GM23338 (cell line): ENCODE results near the gene SPRY1. TPM values are rescaled to one million over a fixed set of nuclear protein-coding genes. Genes with fewer than 3 reads are reported as not detected.

Experiments
- ATAC-seq: fragments of 200-7000 bp; cut with Tn5 transposase; 3 replicates; pipeline ENCODE4 v1.9.1; 2020
- DNase-seq: peaks from one replicate; pipeline ENCODE4 v3.0.0-alpha.2; 2015; ENCODE audit warnings: low spot score
- H2AFZ ChIP-seq: fragments of 200-600 bp; sonication (generic); 2 replicates; pipeline ENCODE4 v1.8.0; 2016; ENCODE audit warnings: antibody characterized with exemption, mild to moderate bottlenecking, moderate library complexity
- H3F3A ChIP-seq: fragments of 200-600 bp; sonication (generic); replicated peaks from 2 replicates; pipeline ENCODE4 v1.8.0; 2017; ENCODE audit warnings: antibody characterized with exemption, mixed run types, low read depth
- H3K27ac ChIP-seq: fragments of 200-600 bp; sonication (generic); 2 replicates; pipeline ENCODE4 v1.6.1; 2016; ENCODE audit warnings: low read depth
- H3K27me3 ChIP-seq: fragments of 200-600 bp; sonication (generic); 2 replicates; pipeline ENCODE4 v1.8.0; 2016; ENCODE audit warnings: mild to moderate bottlenecking, mixed run types, moderate library complexity; ENCODE audit not compliant: insufficient read depth
- H3K36me3 ChIP-seq: fragments of 200-600 bp; sonication (generic); 2 replicates; pipeline ENCODE4 v1.8.0; 2016; ENCODE audit warnings: mild to moderate bottlenecking; ENCODE audit not compliant: insufficient read depth
- H3K4me1 ChIP-seq: fragments of 200-600 bp; sonication (generic); 2 replicates; pipeline ENCODE4 v1.8.0; 2016; ENCODE audit warnings: mild to moderate bottlenecking, moderate library complexity; ENCODE audit not compliant: insufficient read depth
- H3K4me2 ChIP-seq: fragments of 200-600 bp; sonication (generic); 2 replicates; pipeline ENCODE4 v1.7.1; 2017; ENCODE audit warnings: mixed run types
- H3K4me3 ChIP-seq: fragments of 200-600 bp; sonication (generic); 2 replicates; pipeline ENCODE4 v1.6.1; 2016; ENCODE audit warnings: mixed run types
- H3K79me2 ChIP-seq: fragments of 200-600 bp; sonication (generic); replicated peaks from 2 replicates; pipeline ENCODE4 v1.8.0; 2017; ENCODE audit warnings: mild to moderate bottlenecking; ENCODE audit not compliant: insufficient read depth
- H3K9me2 ChIP-seq: fragments of 200-600 bp; sonication (generic); 2 replicates; pipeline ENCODE4 v1.8.0; 2017; ENCODE audit not compliant: insufficient read depth
- H4K20me1 ChIP-seq: fragments of 200-600 bp; sonication (generic); replicated peaks from 2 replicates; pipeline ENCODE4 v1.8.0; 2017; ENCODE audit warnings: mild to moderate bottlenecking; ENCODE audit not compliant: insufficient read depth
- H3K27ac Mint-ChIP-seq: 2 replicates; pipeline ENCODE4 v1.8.0; 2020; ENCODE audit warnings: inconsistent platforms, mild to moderate bottlenecking, moderate library complexity, mixed read lengths
- H3K27me3 Mint-ChIP-seq: 3 replicates; pipeline ENCODE4 v1.8.0; 2022; ENCODE audit warnings: low read depth, mild to moderate bottlenecking, moderate library complexity, mixed read lengths, inconsistent platforms; ENCODE audit not compliant: insufficient read depth, poor library complexity
- H3K36me3 Mint-ChIP-seq: 3 replicates; pipeline ENCODE4 v1.8.0; 2021; ENCODE audit warnings: low read depth, mild to moderate bottlenecking, inconsistent platforms, moderate library complexity, mixed read lengths
- H3K4me1 Mint-ChIP-seq: 3 replicates; pipeline ENCODE4 v1.8.0; 2020; ENCODE audit warnings: mild to moderate bottlenecking, inconsistent platforms, mixed read lengths
- H3K4me3 Mint-ChIP-seq: 3 replicates; pipeline ENCODE4 v1.8.0; 2021; ENCODE audit warnings: moderate library complexity, mild to moderate bottlenecking, inconsistent platforms, mixed read lengths
- H3K9me3 Mint-ChIP-seq: 3 replicates; pipeline ENCODE4 v1.8.0; 2020; ENCODE audit warnings: moderate library complexity, mild to moderate bottlenecking, inconsistent platforms, mixed read lengths
- CREB1 ChIP-seq: fragments of 250-450 bp; sonication (Bioruptor Pico); IDR thresholded peaks from 2 replicates; pipeline ENCODE4 v1.5.0; 2020; ENCODE audit warnings: low read depth, mild to moderate bottlenecking, moderate library complexity
- EZH2 ChIP-seq: fragments of 200-600 bp; sonication (generic); IDR thresholded peaks from one replicate; pipeline ENCODE4 v1.8.0; 2017; ENCODE audit warnings: antibody characterized with exemption, mild to moderate bottlenecking, low read depth; ENCODE audit not compliant: unreplicated experiment
- JUNB ChIP-seq: IDR thresholded peaks from one replicate; pipeline ENCODE4 v1.6.1; 2016; ENCODE audit warnings: antibody characterized with exemption; ENCODE audit not compliant: unreplicated experiment
- STAT1 ChIP-seq: IDR thresholded peaks from one replicate; pipeline ENCODE4 v1.6.1; 2016; ENCODE audit warnings: antibody characterized with exemption; ENCODE audit not compliant: unreplicated experiment
- ZNF114 ChIP-seq: fragments of 250-450 bp; sonication (Bioruptor Pico); IDR thresholded peaks from 2 replicates; pipeline ENCODE4 v1.5.0; 2020; ENCODE audit warnings: mild to moderate bottlenecking, moderate library complexity
- ZNF331 ChIP-seq: fragments of 250-450 bp; sonication (Bioruptor Pico); IDR thresholded peaks from 2 replicates; pipeline ENCODE4 v1.5.0; 2020; ENCODE audit warnings: low read depth, mild to moderate bottlenecking, moderate library complexity
- polyA plus RNA-seq: library from polyadenylated mRNA; unstranded; fragments of >200 nt; fragmentation: Nextera tagmentation; extraction: Ambion mirVana; gene quantifications from 2 replicates; pipeline ENCODE4 v1.2.1, GENCODE V29; 2016
- total RNA-seq: library from RNA; depleted of rRNA; stranded (reverse); fragments of >200 nt; shearing (Covaris generic); gene quantifications from 2 replicates; pipeline ENCODE4 v1.2.3, GENCODE V29; 2014
- TF ChIP-seq, protein P1 (sequence below): IDR thresholded peaks from one replicate; pipeline ENCODE4 v1.6.1; 2018; ENCODE audit warnings: antibody characterized with exemption; ENCODE audit not compliant: unreplicated experiment
- TF ChIP-seq, protein P2 (sequence below): IDR thresholded peaks from 2 replicates; pipeline ENCODE4 v1.6.1; 2016; ENCODE audit warnings: antibody characterized with exemption

Gene SPRY1
- total and polyA plus RNA-seq, 2 experiments from 2014 or later, result 62.8 to 103 TPM

DNA sequence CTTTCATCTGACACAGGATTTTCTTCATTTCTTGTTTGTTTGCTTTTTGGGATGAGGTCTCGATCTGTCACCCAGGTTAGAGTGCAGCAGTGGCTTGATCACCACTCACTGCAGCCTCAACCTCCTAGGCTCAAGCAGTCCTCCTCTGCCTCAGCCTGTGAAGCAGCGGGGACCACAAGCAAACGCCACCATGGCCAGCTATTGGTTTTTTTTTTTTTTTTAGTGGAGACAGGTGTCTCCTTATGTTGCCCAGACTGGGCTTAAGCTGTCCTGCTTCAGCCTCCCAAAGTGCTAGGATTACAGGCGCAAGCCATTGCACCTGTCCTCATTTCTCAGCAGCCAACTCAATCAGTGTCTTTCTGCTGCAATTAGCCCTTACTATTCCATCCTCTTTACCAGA is 10.3 kb downstream of the SPRY1 start:
- TF ChIP-seq STAT1 (no peak), ZNF114 (CRISPR knock-in tag) (no peak), EZH2 (no peak), ZNF331 (CRISPR knock-in tag) (no peak), JUNB (no peak), CREB1 (CRISPR knock-in tag) (no peak)
- TF ChIP-seq, protein P1, sequence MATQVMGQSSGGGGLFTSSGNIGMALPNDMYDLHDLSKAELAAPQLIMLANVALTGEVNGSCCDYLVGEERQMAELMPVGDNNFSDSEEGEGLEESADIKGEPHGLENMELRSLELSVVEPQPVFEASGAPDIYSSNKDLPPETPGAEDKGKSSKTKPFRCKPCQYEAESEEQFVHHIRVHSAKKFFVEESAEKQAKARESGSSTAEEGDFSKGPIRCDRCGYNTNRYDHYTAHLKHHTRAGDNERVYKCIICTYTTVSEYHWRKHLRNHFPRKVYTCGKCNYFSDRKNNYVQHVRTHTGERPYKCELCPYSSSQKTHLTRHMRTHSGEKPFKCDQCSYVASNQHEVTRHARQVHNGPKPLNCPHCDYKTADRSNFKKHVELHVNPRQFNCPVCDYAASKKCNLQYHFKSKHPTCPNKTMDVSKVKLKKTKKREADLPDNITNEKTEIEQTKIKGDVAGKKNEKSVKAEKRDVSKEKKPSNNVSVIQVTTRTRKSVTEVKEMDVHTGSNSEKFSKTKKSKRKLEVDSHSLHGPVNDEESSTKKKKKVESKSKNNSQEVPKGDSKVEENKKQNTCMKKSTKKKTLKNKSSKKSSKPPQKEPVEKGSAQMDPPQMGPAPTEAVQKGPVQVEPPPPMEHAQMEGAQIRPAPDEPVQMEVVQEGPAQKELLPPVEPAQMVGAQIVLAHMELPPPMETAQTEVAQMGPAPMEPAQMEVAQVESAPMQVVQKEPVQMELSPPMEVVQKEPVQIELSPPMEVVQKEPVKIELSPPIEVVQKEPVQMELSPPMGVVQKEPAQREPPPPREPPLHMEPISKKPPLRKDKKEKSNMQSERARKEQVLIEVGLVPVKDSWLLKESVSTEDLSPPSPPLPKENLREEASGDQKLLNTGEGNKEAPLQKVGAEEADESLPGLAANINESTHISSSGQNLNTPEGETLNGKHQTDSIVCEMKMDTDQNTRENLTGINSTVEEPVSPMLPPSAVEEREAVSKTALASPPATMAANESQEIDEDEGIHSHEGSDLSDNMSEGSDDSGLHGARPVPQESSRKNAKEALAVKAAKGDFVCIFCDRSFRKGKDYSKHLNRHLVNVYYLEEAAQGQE, result no peak
- TF ChIP-seq, protein P2, sequence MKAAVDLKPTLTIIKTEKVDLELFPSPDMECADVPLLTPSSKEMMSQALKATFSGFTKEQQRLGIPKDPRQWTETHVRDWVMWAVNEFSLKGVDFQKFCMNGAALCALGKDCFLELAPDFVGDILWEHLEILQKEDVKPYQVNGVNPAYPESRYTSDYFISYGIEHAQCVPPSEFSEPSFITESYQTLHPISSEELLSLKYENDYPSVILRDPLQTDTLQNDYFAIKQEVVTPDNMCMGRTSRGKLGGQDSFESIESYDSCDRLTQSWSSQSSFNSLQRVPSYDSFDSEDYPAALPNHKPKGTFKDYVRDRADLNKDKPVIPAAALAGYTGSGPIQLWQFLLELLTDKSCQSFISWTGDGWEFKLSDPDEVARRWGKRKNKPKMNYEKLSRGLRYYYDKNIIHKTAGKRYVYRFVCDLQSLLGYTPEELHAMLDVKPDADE, result no peak
- peak; percentile 56 for ATAC-seq
- H3K27ac Mint-ChIP-seq, result peak overlapping the region; percentile 27; the same call in 1 of the 2 replicates

DNA sequence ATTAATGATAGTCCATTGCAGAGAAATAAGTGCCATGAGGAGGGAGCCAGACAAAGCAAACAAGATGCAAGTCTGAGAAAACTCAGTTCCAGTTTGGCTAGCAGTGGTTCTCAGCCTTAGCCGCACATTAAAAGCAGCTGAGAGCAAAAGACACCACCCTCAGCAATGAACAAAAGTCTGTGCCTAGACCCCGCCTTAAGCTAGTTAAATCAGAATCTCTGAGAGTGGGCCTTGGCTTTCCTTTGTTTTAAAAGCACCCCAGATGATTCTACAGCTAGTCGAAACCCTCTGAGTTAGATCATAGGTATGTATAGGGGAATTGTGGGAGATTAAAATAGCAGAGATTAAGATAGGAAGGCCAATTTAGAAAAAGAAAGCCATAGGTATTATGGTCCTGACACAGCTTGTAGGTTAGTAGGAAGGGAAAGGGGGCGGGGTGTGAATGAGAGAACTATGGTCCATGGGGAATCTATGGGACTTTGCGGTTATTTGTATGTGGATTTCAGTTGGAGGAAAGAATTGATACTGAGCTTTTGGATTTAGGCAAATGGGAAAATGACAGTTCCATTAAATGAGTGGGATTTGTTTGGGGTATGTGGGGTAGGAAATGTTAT is 12.0 kb downstream of the SPRY1 start:
- no peaks in the 10 kb centered on the region for H3K9me2 ChIP-seq
- peaks cover 37% of the 10 kb centered on the region for H3K4me1 ChIP-seq
- H3K27ac ChIP-seq, result peak overlapping the region; percentile 70
- Mint-ChIP-seq H3K4me3 (no peak overlapping the region), H3K4me1 (peaks cover 34% of the 10 kb centered on the region), H3K36me3 (peaks cover 8% of the 10 kb centered on the region; the same call in 2 of the 3 replicates), H3K9me3 (no peaks in the 10 kb centered on the region), H3K27ac (no peak overlapping the region), H3K27me3 (no peaks in the 10 kb centered on the region)
- no peak overlapping the region for H3K4me3 ChIP-seq
- H4K20me1 ChIP-seq, result 0 out of 2 replicates have a peak, but pooled peaks cover under 1% of the 10 kb centered on the region
- H3K4me2 ChIP-seq, result no peak overlapping the region
- ATAC-seq (peak; percentile 55), DNase-seq (peak; percentile 28)
- H3K79me2 ChIP-seq, result peaks cover 34% of the 10 kb centered on the region
- TF ChIP-seq, protein P1, result no peak
- no peak for TF ChIP-seq ZNF331 (CRISPR knock-in tag)
- no peaks in the 10 kb centered on the region for H3F3A ChIP-seq
- no peaks in the 10 kb centered on the region for H3K27me3 ChIP-seq
- H2AFZ ChIP-seq, result no peak overlapping the region
- H3K36me3 ChIP-seq, result peaks cover 3% of the 10 kb centered on the region; the same call in 1 of the 2 replicates

More for the DNA sequence above, 10.3 kb downstream of the SPRY1 start:
- H3K4me1 ChIP-seq, result peaks cover 41% of the 10 kb centered on the region
- no peaks in the 10 kb centered on the region for H3K9me2 ChIP-seq
- peaks cover 34% of the 10 kb centered on the region for H3K4me1 Mint-ChIP-seq
- H3K4me3 Mint-ChIP-seq, result no peak overlapping the region
- H3K36me3 ChIP-seq, result peaks cover 14% of the 10 kb centered on the region
- H3K36me3 Mint-ChIP-seq, result peaks cover 25% of the 10 kb centered on the region
- H4K20me1 ChIP-seq, result 0 out of 2 replicates have a peak, but pooled peaks cover 12% of the 10 kb centered on the region
- H3K4me2 ChIP-seq, result no peak overlapping the region
- no peak for DNase-seq
- peak overlapping the region; percentile 36; the same call in 1 of the 2 replicates for H3K27ac ChIP-seq
- H3K79me2 ChIP-seq, result peaks cover 51% of the 10 kb centered on the region
- no peaks in the 10 kb centered on the region for H3K9me3 Mint-ChIP-seq
- H3K4me3 ChIP-seq, result no peak overlapping the region
- H3K27me3 Mint-ChIP-seq, result no peaks in the 10 kb centered on the region
- H2AFZ ChIP-seq, result no peak overlapping the region
- H3F3A ChIP-seq, result no peaks in the 10 kb centered on the region
- no peaks in the 10 kb centered on the region for H3K27me3 ChIP-seq
